RWPE2 (cell line): ENCODE data around the gene SSBP3.

ENCODE experiments used
- ATAC-seq: fragments of 200-7000 bp; cut with Tn5 transposase; 3 replicates; pipeline ENCODE4 v1.9.1; 2021; ENCODE audit warnings: low read depth
- DNase-seq: peaks from one replicate; pipeline ENCODE4 v3.0.0-alpha.2; 2020; ENCODE audit warnings: low spot score
- H3K27ac ChIP-seq: fragments of 450-650 bp; 2 replicates; pipeline ENCODE4 v1.5.1; 2017; ENCODE audit warnings: mild to moderate bottlenecking; ENCODE audit not compliant: poor library complexity, severe bottlenecking
- H3K27me3 ChIP-seq: fragments of 250-450 bp; sonication (Bioruptor Pico); 2 replicates; pipeline ENCODE4 v1.5.1; 2021; ENCODE audit warnings: mild to moderate bottlenecking, moderate library complexity; ENCODE audit not compliant: insufficient read depth, poor library complexity, severe bottlenecking
- H3K36me3 ChIP-seq: fragments of 250-450 bp; sonication (Bioruptor Pico); 2 replicates; pipeline ENCODE4 v1.5.1; 2020; ENCODE audit warnings: low read depth, mild to moderate bottlenecking, moderate library complexity
- H3K4me1 ChIP-seq: fragments of 250-450 bp; sonication (Bioruptor Pico); 2 replicates; pipeline ENCODE4 v1.5.1; 2021; ENCODE audit warnings: mild to moderate bottlenecking, moderate library complexity; ENCODE audit not compliant: insufficient read depth, poor library complexity, severe bottlenecking
- H3K4me3 ChIP-seq: fragments of 250-450 bp; sonication (Bioruptor Pico); 2 replicates; pipeline ENCODE4 v1.5.1; 2021; ENCODE audit warnings: mild to moderate bottlenecking, moderate library complexity; ENCODE audit not compliant: severe bottlenecking
- H3K9me3 ChIP-seq: fragments of 250-450 bp; sonication (Bioruptor Pico); 2 replicates; pipeline ENCODE4 v1.5.1; 2021; ENCODE audit warnings: mild to moderate bottlenecking, moderate library complexity; ENCODE audit not compliant: severe bottlenecking
- TF ChIP-seq, protein P1 (sequence below): fragments of 450-650 bp; IDR thresholded peaks from one replicate; pipeline ENCODE4 v1.5.1; 2017; ENCODE audit warnings: mild to moderate bottlenecking, moderate library complexity; ENCODE audit not compliant: poor library complexity, severe bottlenecking

SSBP3 gene

DNA sequence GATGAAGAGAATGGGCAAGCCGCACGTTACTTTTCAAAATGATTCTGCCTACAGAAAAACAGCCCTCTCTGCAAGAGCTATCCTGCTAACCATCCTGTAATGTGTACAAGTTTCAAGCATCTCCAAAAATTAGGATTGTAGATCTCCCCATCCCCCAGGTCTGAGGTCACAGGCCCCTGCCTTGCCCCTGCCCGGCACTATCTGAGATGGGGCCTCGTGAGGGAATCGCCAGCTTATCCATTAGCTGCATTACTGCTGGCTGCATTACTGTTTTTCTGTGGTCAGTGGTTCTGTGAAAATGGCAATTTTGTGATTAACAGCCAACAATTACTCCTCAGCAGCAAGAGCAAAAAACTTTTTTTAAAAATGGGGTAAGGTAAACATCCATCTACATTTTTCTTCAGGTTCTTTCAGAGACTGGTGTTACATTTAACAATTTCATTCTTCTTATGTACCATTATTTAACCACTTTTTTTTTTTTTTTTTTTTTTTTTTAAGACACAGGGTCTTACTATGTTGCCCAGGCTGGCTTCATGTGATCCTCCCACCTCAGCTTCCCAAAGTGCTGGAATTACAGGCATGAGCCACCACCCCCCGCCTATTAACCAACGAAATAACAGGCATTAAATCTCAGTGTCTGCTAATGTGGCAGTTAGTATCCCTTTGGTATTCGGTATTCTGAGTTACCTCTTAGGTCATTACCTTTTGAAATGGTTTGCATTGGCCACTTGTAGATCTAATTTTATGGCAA lies 122.4 kb downstream of the SSBP3 start:
- H3K27me3 ChIP-seq: no peaks in the 10 kb centered on the region
- H3K9me3 ChIP-seq: no peaks in the 10 kb centered on the region
- no peak overlapping the region for H3K27ac ChIP-seq
- TF ChIP-seq, protein P1, sequence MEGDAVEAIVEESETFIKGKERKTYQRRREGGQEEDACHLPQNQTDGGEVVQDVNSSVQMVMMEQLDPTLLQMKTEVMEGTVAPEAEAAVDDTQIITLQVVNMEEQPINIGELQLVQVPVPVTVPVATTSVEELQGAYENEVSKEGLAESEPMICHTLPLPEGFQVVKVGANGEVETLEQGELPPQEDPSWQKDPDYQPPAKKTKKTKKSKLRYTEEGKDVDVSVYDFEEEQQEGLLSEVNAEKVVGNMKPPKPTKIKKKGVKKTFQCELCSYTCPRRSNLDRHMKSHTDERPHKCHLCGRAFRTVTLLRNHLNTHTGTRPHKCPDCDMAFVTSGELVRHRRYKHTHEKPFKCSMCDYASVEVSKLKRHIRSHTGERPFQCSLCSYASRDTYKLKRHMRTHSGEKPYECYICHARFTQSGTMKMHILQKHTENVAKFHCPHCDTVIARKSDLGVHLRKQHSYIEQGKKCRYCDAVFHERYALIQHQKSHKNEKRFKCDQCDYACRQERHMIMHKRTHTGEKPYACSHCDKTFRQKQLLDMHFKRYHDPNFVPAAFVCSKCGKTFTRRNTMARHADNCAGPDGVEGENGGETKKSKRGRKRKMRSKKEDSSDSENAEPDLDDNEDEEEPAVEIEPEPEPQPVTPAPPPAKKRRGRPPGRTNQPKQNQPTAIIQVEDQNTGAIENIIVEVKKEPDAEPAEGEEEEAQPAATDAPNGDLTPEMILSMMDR: no peak
- no peak overlapping the region for H3K4me3 ChIP-seq
- no peaks in the 10 kb centered on the region for H3K36me3 ChIP-seq
- H3K4me1 ChIP-seq: peaks cover 10% of the 10 kb centered on the region
- DNase-seq (no peak), ATAC-seq (no peak)

DNA sequence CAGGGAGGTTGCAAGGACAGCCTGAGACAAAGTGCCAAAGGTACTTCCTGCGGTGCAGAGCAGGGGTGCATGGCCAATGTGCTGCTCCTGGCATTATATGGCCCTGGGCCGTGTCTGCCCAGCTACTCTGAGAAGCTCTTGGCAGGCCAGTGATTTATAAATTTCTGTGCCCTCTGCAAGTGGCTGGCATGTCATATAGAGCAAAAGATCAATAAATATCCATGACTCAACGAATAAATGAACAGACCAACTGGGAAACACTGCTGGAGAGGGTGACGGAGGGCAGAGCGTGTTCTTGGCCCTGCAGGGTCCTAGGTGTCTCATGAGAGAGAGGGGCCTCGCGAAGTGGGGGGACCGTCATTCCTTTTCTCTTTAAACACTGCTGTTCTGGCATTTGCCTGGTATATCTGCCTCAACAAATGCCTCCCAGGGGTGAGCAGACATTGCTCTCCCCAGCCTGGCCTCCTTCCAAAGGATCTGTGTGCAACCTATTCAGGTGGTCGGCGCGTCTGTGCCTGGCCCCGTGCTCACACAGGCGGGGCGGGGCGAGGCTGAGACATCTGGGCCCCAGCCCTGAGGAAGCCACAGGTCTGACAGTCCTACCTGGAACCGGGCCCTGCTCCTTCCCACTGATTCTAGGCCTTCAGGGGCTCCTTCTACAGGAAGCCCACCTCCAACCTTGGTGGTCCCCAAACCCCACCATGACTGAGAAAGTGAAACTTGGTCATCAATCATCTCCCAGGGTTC lies 123.9 kb downstream of the SSBP3 start:
- TF ChIP-seq, protein P1: no peak
- Histone ChIP-seq H3K27me3 (no peaks in the 10 kb centered on the region), H3K4me1 (peaks cover 4% of the 10 kb centered on the region), H3K4me3 (no peak overlapping the region), H3K9me3 (no peaks in the 10 kb centered on the region), H3K36me3 (no peaks in the 10 kb centered on the region), H3K27ac (no peak overlapping the region)
- DNase-seq (no peak), ATAC-seq (no peak)

DNA sequence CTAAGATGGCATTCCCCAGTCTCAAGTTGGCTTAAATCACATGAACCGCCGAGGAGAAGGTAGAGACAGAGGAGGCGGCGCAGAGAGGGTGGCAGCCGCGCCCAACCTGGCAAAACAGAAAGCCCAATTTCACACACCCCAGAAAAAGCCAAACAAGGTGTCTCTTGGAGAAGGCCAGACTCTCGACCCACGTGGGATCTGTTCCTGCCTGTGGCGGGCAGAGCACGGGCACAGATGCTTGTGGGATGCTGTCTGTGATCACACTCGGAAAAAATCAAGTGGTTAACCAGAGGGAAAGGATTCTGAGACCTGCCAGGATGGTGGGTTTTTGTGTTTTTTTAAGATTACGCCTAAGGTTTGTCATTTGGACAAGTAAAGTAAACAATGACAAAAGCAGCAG lies 125.5 kb downstream of the SSBP3 start:
- H3K36me3 ChIP-seq: no peaks in the 10 kb centered on the region
- no peaks in the 10 kb centered on the region for H3K27me3 ChIP-seq
- TF ChIP-seq, protein P1: no peak
- no peak for DNase-seq
- no peak for ATAC-seq
- H3K4me1 ChIP-seq: no peaks in the 10 kb centered on the region
- no peak overlapping the region for H3K27ac ChIP-seq
- no peak overlapping the region for H3K4me3 ChIP-seq
- H3K9me3 ChIP-seq: no peaks in the 10 kb centered on the region

DNA sequence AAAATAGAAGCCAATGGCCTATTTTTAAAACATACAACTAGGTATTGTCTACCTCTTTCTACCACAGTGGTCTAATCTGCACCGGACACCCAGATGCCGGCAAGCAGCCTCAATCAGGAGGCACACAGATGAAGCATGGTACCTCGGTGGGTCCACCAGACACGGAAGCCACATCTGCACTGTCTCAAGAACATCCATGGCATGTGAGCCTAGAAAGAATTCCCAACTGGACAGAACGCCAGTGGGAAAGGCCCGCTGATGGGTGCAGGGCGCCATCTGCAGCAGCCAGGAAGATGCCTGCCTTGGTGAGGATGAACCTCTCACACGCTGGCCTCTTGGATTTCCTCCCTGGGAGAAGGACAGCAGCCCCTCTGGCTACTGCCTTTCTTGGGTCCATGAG lies 126.7 kb downstream of the SSBP3 start:
- no peak overlapping the region for H3K27ac ChIP-seq
- ATAC-seq (no peak), DNase-seq (no peak)
- no peaks in the 10 kb centered on the region for H3K9me3 ChIP-seq
- TF ChIP-seq, protein P1: no peak
- H3K36me3 ChIP-seq: no peaks in the 10 kb centered on the region
- no peaks in the 10 kb centered on the region for H3K27me3 ChIP-seq
- no peaks in the 10 kb centered on the region for H3K4me1 ChIP-seq
- H3K4me3 ChIP-seq: no peak overlapping the region
